GM12878 (cell line): ENCODE measurements around the gene LSM12. TPM values are rescaled to one million over a fixed set of nuclear protein-coding genes. Genes with fewer than 3 reads are reported as not detected.

Experiments
- ATAC-seq: fragments of 200-7000 bp; cut with Tn5 transposase; 3 replicates; pipeline ENCODE4 v1.9.1; 2020; ENCODE audit warnings: mild to moderate bottlenecking, moderate library complexity
- BruUV-seq: library from RNA; stranded (reverse); fragments of 400-500 nt; replicated peaks from 2 replicates; lab custom pipeline; 2021; lab: Mats Ljungman, UMichigan
- CTCF ChIA-PET: fragments of 300-600 bp; sonication (Branson Sonifier 250); formaldehyde crosslinking; extraction: SDS; loops from one replicate; lab custom pipeline; 2021; ENCODE audit warnings: inconsistent platforms; lab: Yijun Ruan, JAX
- POLR2A ChIA-PET: fragments of 350-600 bp; formaldehyde crosslinking; extraction: SDS; loops from one replicate; lab custom pipeline; 2021; ENCODE audit warnings: inconsistent platforms; lab: Charles Lee
- RAD21 ChIA-PET: fragments of 300-600 bp; sonication (Branson Sonifier 250); formaldehyde crosslinking; loops from one replicate; lab custom pipeline; 2023; ENCODE audit warnings: antibody characterized with exemption; ENCODE audit not compliant: unreplicated experiment; lab: Charles Lee
- SMC1A ChIA-PET: fragments of 300-600 bp; sonication (Branson Sonifier 250); formaldehyde crosslinking; loops from one replicate; lab custom pipeline; 2023; ENCODE audit not compliant: unreplicated experiment, uncharacterized antibody; lab: Charles Lee
- DNase-seq: peaks from one replicate; pipeline ENCODE4 v3.0.0-alpha.2; 2011; ENCODE audit warnings: low read depth, low spot score
- FAIRE-seq: peaks from 3 replicates; lab custom pipeline; 2011; peaks lifted over from hg19 to GRCh38; lab: Jason Lieb, UNC
- H2AFZ ChIP-seq: 2 replicates; pipeline ENCODE4 v1.6.0; 2011; ENCODE audit warnings: low read depth, low read length, control low read depth; ENCODE audit not compliant: control insufficient read depth
- H3K27ac ChIP-seq: 2 replicates; pipeline ENCODE4 v1.5.1; 2011; ENCODE audit warnings: control low read depth; ENCODE audit not compliant: control insufficient read depth, insufficient read depth
- H3K27me3 ChIP-seq, 2 experiments: replicated peaks in 1 of 2; 2 replicates each; pipeline versions ENCODE4 v1.6.0 to v1.6.1; 2011; ENCODE audit warnings: low read length in 1 of 2; ENCODE audit not compliant: control insufficient read depth in 2 of 2, insufficient read depth in 2 of 2
- H3K36me3 ChIP-seq, 2 experiments: 2 replicates each; pipeline ENCODE4 v1.5.1; 2011; ENCODE audit warnings: low read length in 1 of 2; ENCODE audit not compliant: control insufficient read depth in 2 of 2, insufficient read depth in 2 of 2
- H3K4me1 ChIP-seq: 2 replicates; pipeline ENCODE4 v1.6.1; 2011; ENCODE audit warnings: mild to moderate bottlenecking, low read length, moderate library complexity, mixed read lengths; ENCODE audit not compliant: control insufficient read depth, insufficient read depth
- H3K4me2 ChIP-seq: 2 replicates; pipeline ENCODE4 v1.6.0; 2011; ENCODE audit warnings: control low read depth; ENCODE audit not compliant: control insufficient read depth, insufficient read depth
- H3K4me3 ChIP-seq: fragments of 200-600 bp; sonication (generic); 2 replicates; pipeline ENCODE4 v1.5.1; 2016
- H3K79me2 ChIP-seq: 2 replicates; pipeline ENCODE4 v1.6.0; 2011; ENCODE audit warnings: low read length; ENCODE audit not compliant: control insufficient read depth, insufficient read depth
- H3K9ac ChIP-seq: 2 replicates; pipeline ENCODE4 v1.8.0; 2011; ENCODE audit warnings: low read length, control low read depth, mixed read lengths; ENCODE audit not compliant: control insufficient read depth, insufficient read depth
- H3K9me3 ChIP-seq: replicated peaks from 3 replicates; pipeline ENCODE4 v1.5.1; 2011; ENCODE audit warnings: mild to moderate bottlenecking, low read length; ENCODE audit not compliant: control insufficient read depth, insufficient read depth
- H4K20me1 ChIP-seq: 2 replicates; pipeline ENCODE4 v1.6.0; 2011; ENCODE audit not compliant: control insufficient read depth, insufficient read depth
- CBX3 ChIP-seq: fragments of 200-600 bp; sonication (generic); IDR thresholded peaks from 2 replicates; pipeline ENCODE4 v1.6.1; 2016; ENCODE audit warnings: low read depth, borderline replicate concordance
- CEBPB ChIP-seq, 2 experiments: fragments of 150-350 bp in 1 of 2; IDR thresholded peaks; 2 replicates each; pipeline ENCODE4 v1.6.1; 2012 to 2014; ENCODE audit warnings: low read depth in 2 of 2, low read length in 2 of 2, borderline replicate concordance in 1 of 2, inconsistent platforms in 1 of 2
- MYC ChIP-seq: IDR thresholded peaks from 2 replicates; pipeline ENCODE4 v1.6.1; 2011; ENCODE audit warnings: mild to moderate bottlenecking, low read length, moderate library complexity, inconsistent platforms; ENCODE audit not compliant: insufficient read depth, insufficient replicate concordance, insufficient read length, severe bottlenecking
- POLR2A ChIP-seq: IDR thresholded peaks from 2 replicates; pipeline ENCODE4 v1.6.1; 2011; ENCODE audit warnings: low read depth, mild to moderate bottlenecking, low read length
- SIX5 ChIP-seq: IDR thresholded peaks from 2 replicates; pipeline ENCODE4 v1.6.1; 2011; ENCODE audit warnings: mild to moderate bottlenecking, low read depth, low read length, moderate library complexity; ENCODE audit not compliant: severe bottlenecking
- SMAD5 ChIP-seq: IDR thresholded peaks from 2 replicates; pipeline ENCODE4 v1.6.1; 2016; ENCODE audit warnings: antibody characterized with exemption, low read depth
- SMC3 ChIP-seq: IDR thresholded peaks from 2 replicates; pipeline ENCODE4 v1.6.1; 2011; ENCODE audit warnings: low read length, improper control_type of control experiment, borderline replicate concordance
- SRF ChIP-seq, 2 experiments: IDR thresholded peaks; 2 replicates each; pipeline ENCODE4 v1.6.1; 2011; ENCODE audit warnings: low read depth in 2 of 2, low read length in 2 of 2, mild to moderate bottlenecking in 1 of 2, moderate library complexity in 1 of 2
- ZNF622 ChIP-seq: fragments of 450-650 bp; IDR thresholded peaks from 2 replicates; pipeline ENCODE4 v1.6.1; 2017; ENCODE audit warnings: mild to moderate bottlenecking, inconsistent platforms
- WGBS: methylation state at CpG from one replicate; pipeline ENCODE4 v1.1.6; 2016; ENCODE audit warnings: low lambda C conversion rate; ENCODE audit not compliant: insufficient replicate concordance, insufficient coverage; ENCODE audit errors: missing lambda C conversion rate; 5-methylcytosine and 5-hydroxymethylcytosine counted together
- in situ Hi-C: fragments of 300-500 bp; cut with MboI; formaldehyde crosslinking; loops from 9 replicates; pipeline ENCODE4 v1.14.3; 2018; ENCODE audit warnings: mixed read lengths
- intact Hi-C: fragments of 100-400 bp; cut with micrococcal nuclease; formaldehyde crosslinking; loops from one replicate; pipeline ENCODE4 v1.14.2; 2022; ENCODE audit not compliant: unreplicated experiment
- polyA plus RNA-seq, 11 experiments: library from polyadenylated mRNA; depleted of rRNA in 4 of 11; unstranded in 6 of 11; stranded (reverse) in 5 of 11; fragments of >200 nt; fragmentation: Nextera tagmentation in 4 of 11; fragmentation: Illumina TruSeq in 1 of 11; extraction: Ambion mirVana in 4 of 11; extraction: Trizol in 1 of 11; gene quantifications; 1 replicate in 1 of 11; 2 replicates in 10 of 11; pipeline versions ENCODE4 v1.2.1 to v1.2.3, GENCODE V29; 2011 to 2016; ENCODE audit warnings: inconsistent platforms in 2 of 11, missing spikeins in 2 of 11, low read depth in 1 of 11
- total RNA-seq, 4 experiments: library from RNA; depleted of rRNA in 3 of 4; stranded (reverse); fragments of >200 nt in 3 of 4; fragmentation: Illumina TruSeq in 1 of 4; extraction: Trizol in 1 of 4; gene quantifications; 2 replicates each; pipeline versions ENCODE4 v1.2.1 to v1.2.3, GENCODE V29; 2013 to 2021

Gene LSM12
- total and polyA plus RNA-seq, 10 of the 15 experiments (the other 5 are each of a cell fraction or from before 2014, with no cell fraction given) = 51.1 to 206 (median 70.8) TPM

DNA sequence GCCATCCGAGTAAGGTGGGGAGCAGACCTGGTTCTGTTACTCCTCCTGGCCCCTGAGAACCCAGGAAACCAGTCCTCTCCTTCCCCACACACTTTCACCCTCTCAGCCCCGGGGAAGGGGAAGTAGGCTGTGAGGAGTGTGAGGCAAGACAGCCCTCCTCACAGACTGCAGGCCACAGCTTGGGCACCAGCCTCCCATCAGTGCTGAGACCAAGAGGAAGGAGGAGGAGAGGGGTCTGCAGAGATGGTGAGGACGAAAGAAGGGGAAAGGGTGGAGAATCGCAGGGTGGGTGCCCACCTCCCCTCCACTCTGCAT lies 11.1 kb upstream of the LSM12 start:
- DNase-seq = no peak
- no peak for ATAC-seq
- intact Hi-C loops = no loop called here
- H3K27ac ChIP-seq = no peak overlapping the region
- POLR2A ChIA-PET = no interaction called here
- H3K9ac ChIP-seq = no peak overlapping the region
- no peaks in the 10 kb centered on the region; the same call in 1 of the 2 replicates for H3K79me2 ChIP-seq
- no peak overlapping the region for H3K4me2 ChIP-seq
- no peaks in the 10 kb centered on the region for H4K20me1 ChIP-seq
- H3K9me3 ChIP-seq = no peaks in the 10 kb centered on the region
- no peaks in the 10 kb centered on the region for H3K27me3 ChIP-seq
- BruUV-seq = no TSS peak
- RAD21 ChIA-PET = no interaction called here
- H3K36me3 ChIP-seq = peaks cover 16 to 18% of the 10 kb centered on the region in 2 experiments; a peak in 3 of 4 replicates
- FAIRE-seq = no peak
- 45% methylated on average over 4 of the region's 4 CpGs for WGBS
- CTCF ChIA-PET = no interaction called here
- SMC1A ChIA-PET = no interaction called here
- H3K4me3 ChIP-seq = no peak overlapping the region
- in situ Hi-C loops = no loop called here
- TF ChIP-seq POLR2A (peak; percentile 47; the same call in 1 of the 2 replicates), ZNF622 (no peak), SMC3 (no peak)
- no peak overlapping the region for H2AFZ ChIP-seq
- no peaks in the 10 kb centered on the region for H3K4me1 ChIP-seq

DNA sequence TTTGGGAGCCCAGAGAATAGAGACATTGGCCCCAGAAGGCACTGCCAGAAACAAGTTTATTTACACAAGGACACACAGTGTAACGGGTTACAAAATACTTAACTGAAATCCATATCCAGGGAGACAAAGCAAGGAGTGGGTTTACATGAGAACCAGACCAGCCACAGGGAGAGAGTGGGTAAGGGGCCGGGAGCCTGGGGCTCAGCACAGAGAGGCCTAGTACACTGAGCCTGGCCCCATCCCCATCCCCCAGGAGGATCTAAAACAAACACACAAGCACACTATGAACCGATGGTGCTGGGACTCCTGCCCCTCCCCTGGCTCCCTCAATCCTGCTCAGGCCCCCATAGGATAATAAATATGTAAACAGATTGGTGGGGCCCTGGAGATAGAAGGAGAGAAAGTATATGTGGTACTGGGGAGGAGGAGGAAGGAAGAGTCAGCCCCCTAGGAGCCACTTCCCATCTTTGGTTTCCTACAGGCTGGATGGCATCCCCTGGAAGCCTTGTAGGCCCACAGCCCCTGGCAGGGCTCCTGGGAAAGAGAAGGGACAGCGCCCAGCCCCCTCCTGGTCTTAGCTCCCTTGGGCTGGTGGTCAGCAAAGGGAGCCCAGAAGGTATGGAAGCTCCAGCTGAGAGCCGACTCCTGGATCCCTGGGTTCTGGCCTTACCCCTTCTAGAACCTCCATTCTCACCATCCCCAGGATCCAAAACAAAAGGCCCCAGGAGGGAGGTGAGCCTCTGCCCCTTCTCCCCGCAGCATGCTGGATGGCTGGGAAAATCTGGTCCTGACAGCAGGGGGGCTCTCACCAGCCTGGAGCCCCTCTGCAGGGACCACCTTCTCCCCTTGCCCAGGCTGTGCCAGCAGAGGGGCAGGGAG lies 10.5 kb upstream of the LSM12 start:
- no TSS peak for BruUV-seq
- 77% methylated on average over 6 of the region's 6 CpGs for WGBS
- intact Hi-C loops = no loop called here
- FAIRE-seq (no peak), ATAC-seq (no peak), DNase-seq (no peak)
- Histone ChIP-seq H3K79me2 (peaks cover 2% of the 10 kb centered on the region), H3K27ac (no peak overlapping the region), H2AFZ (no peak overlapping the region), H3K9me3 (no peaks in the 10 kb centered on the region), H3K4me3 (no peak overlapping the region), H3K27me3 (no peaks in the 10 kb centered on the region), H3K4me2 (no peak overlapping the region), H4K20me1 (no peaks in the 10 kb centered on the region), H3K9ac (no peak overlapping the region), H3K36me3 (peaks cover 12% of the 10 kb centered on the region in 2 experiments; a peak in 3 of 4 replicates), H3K4me1 (no peaks in the 10 kb centered on the region)
- RAD21 ChIA-PET = no interaction called here
- CTCF ChIA-PET = no interaction called here
- SMC1A ChIA-PET = no interaction called here
- POLR2A ChIA-PET = no interaction called here
- in situ Hi-C loops = no loop called here
- TF ChIP-seq MYC (no peak), CBX3 (no peak), SIX5 (no peak), CEBPB (IDR thresholded peaks at IDR 0.05; ENCODE audit: borderline replicate concordance in 1 of 2, low read depth in 2 of 2, low read length in 2 of 2) (no peak), SMAD5 (no peak), SRF (IDR thresholded peaks at IDR 0.05; ENCODE audit: low read depth in 2 of 2, low read length in 2 of 2) (no peak)
